Measurements from ENCODE around the gene CDH4.

DNA sequence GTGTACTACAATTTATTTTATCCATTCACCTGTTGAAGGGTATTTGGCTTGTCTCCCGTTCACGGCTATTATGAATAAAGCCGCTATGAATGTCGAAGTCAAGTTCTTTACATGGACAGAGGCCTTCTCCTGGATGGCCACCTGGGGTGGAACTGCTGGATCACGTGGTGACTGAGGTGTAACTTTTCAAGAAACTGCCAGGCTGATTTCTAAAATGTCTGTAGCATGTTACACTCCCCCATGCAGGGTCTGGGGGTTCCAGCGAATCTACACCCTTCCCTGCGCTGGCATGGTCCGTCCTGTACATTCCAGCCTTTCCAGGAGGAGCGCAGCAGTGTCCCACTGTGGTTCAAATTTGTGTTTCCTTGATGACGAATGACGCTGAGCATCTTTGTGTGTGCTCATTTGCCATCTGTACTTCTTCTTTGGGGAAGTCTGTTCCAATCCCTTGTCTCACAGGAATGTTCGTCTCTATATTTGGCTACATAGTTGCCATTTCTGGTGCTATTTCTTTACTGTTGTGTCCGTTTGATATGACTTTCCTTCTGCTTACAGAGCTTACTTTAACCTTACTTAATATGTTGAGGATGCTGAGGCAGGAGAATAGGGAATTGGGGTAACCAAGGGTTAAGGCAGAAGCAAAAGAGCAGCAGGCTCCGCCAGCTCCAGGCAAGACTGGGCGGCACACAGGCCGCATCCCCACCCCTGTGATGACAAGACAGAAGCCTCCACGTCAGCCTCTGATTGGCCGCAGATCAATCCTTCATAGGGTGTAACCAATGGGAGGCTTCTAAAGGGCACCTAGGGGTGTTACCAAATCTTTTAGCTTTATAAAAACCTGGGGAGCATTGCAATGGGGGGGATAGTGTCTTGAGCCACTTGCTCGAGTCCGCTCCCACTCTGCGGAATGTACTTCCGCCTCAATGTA, 707.0 kb downstream of the CDH4 start:
- TF ChIP-seq POLR2A (IDR thresholded peaks at IDR 0.05; ENCODE audit: low read length): no peak
- no peak for TF ChIP-seq GATA1 (IDR thresholded peaks at IDR 0.05; ENCODE audit: low read depth, low read length)
